Measurements from ENCODE around the gene ARAP2.

ARAP2 gene

DNA sequence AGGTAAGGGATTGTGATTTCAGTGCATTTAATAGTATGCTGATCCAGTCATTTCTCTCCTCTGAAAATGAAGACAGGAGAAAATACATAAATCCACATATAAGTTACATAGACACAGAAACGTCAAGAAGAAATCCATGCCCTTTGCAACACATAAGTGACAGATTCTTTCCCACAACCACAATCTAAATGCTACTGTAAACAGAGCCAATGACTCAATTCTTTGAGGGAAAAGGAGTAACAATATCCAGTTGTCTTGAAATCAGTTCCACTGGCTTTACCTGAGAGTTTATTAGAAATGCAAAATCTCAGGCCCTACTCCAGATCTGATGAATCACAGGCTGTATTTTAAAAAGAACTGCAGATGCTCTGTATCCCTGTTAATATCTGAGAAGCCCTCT is 66.4 kb downstream of the ARAP2 start:
- no peak for DNase-seq

DNA sequence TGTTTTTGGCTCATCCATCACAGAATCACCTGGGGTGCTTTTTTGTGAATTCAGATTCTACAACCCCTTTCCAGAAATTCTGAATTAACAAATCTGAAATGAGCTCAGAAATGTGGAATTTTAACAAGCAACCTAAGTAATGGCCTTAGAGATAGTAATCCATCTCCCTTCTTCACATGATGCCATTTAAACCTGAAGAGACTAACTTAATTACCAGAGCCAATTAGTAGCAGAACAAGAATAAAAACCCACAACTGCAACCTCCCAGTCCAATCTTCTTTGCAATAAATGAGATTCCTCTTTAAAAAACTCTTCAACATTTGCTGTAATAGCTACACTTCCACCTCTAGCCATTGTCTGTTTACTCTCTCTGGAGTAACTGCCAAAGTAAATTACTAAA is 69.7 kb downstream of the ARAP2 start:
- no peak for DNase-seq

- DNase-seq, result no peak
These were observed 70.4 kb downstream of the ARAP2 start for GRCh38 chr4:36173905-36174304.

DNA sequence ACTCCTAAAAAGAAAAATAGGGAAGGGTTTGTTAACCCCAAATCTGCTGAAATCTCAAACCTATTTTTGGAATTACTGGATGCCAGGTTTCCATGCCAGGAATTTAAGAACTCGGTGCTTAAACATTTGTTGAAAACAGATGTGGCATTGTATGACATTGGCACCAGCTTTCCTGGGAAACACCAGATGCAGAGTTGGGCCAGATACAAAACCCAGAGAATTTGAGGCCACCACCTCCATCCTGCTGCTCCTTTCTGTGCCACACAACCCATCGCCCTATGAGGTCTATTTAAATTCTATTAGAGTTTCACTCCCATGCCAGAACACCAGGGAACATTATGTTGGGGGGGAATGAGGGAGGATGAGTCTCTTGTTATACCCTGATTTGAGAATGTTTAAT is 71.7 kb downstream of the ARAP2 start:
- no peak for DNase-seq

GRCh38 chr4:36168127-36168878 is 76.0 kb downstream of the ARAP2 start:
- DNase-seq, result no peak

GRCh38 chr4:36165631-36166005 is 78.7 kb downstream of the ARAP2 start:
- no peak for DNase-seq

DNA sequence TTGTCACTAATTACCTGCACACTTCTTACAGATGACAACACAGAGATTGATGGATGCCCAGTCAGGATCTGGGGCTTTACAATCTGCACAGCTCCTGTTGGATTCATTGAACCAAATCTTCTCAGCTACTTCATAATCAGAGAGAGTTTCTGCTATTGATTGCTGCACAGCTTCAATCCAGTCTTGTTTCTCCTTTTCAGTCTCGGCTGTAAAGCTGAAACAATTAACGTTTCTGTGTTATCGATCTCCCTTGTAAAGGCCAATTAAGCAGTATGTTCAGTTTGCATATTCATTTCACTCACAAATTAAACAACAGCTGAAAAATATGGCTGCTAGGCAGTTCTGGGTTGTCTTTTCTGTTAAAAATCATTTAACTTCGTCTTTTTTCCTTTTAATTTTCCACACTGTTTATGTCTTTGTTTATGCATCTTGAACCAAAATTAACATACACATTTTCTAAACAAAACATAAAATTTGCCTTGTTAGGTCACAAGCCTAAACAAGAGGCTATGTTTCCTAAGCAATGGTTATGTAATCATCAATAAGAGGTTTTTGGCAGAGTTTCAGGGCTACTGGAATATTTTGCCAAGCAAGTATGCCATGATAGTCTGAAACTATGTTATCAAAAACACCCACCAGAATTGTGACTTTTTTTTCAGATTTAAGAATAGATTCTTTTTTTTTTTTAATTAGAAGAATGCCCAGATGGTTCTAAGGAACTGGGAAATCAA is 79.2 kb downstream of the ARAP2 start:
- peak; percentile 2 for DNase-seq

- DNase-seq, result no peak
These were observed 81.1 kb downstream of the ARAP2 start for GRCh38 chr4:36163198-36163597.

DNA sequence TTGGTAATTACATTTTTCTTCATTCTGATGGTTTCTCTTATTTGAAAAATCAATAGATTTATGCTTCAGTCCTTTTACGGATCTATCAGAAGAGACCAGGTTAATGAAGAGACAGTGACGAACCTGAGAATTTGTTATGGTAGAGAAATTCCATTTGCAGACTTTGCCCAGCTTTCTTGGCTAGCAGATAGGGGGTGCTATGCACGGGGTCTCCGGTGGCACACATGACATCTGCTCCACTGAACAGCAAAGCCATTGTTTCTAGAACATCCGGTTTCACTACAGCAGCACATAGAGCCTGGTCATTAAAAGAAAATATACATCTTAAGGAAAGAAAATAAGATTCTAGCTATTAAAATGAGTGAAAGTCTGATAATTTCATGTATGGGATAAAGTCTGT is 85.1 kb downstream of the ARAP2 start:
- no peak for DNase-seq

DNA sequence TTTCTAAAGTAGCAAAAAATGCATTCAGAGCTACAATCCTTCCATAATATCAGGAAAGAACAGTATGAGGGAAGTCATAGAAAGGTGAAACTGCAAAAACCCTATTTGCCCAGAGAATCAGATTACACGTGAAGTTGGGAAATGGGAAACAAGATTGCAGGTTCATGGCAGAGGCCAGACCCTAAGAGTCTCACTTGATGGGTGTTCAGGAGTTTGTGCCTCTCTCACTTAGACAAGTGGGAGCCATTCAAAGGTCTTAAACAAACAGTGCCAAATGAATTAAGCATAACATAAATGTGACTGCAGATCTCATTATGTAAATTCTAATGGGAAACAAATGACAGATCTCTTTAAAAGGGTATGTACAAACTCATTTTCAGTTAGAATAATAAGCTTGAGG is 91.6 kb downstream of the ARAP2 start:
- no peak for DNase-seq

DNA sequence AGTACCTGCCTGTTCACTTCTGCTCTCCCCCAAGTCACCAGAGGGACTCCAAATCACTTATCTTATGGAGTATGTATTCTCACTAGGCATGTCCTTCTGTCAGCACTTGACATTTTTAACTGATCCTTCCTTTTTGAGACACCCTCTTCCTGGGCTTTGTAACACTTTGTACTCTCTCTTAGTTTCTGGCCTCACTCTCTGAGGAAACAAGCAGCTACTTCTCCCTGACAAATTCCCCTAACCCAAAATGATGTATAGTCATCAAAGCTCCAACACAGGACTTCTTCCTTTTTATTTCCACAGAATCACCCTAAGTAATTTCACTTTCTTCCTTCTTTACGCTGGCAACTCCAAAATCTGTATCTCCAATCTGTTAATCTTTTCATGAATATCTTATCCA is 101.8 kb downstream of the ARAP2 start:
- no peak for DNase-seq

- DNase-seq, result no peak
These were observed 103.1 kb downstream of the ARAP2 start for GRCh38 chr4:36141186-36141585.

GRCh38 chr4:36140421-36140820 is 103.9 kb downstream of the ARAP2 start:
- no peak for DNase-seq

- DNase-seq, result no peak
These were observed 106.1 kb downstream of the ARAP2 start for GRCh38 chr4:36138220-36138619.

DNA sequence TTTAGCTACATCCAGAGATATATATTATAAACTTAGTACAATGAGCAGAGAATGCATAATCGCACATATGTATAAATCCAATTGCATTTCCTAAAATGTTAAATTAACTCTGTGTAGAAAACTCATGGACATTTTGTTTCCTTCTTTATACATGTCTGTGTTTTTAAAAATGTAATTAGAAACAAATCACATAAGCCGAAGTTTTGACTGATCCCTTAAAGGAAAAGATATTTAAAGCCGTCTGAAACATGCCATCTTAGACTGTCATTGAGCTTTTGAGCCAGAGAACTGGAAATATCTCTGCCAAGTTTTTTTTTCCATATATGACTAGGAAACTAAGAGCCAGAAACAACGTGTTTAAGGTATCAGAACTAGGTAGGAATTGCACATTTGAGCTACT is 107.0 kb downstream of the ARAP2 start:
- no peak for DNase-seq

- no peak for DNase-seq
These were observed 110.7 kb downstream of the ARAP2 start for GRCh38 chr4:36133658-36134057.

DNA sequence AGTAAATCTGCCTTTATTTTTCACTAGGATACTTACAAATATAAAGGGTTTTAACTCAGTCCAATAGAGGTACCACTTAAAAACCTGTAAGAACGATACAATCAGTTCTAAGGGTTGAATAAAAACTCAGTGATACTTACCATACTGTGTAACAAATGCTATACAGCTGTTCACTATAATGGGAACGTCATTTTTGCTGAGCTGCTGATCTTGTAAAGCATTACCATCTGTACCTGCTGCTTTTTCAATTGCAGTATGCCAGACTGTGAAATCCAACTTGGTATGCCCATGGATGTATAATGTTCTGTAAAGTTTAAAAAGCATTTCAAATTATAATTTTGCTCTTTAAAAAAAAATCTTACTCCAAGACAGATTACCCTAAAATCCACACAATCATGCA is 111.2 kb downstream of the ARAP2 start:
- peak; percentile 22 for DNase-seq

GRCh38 chr4:36130641-36131040 is 113.7 kb downstream of the ARAP2 start:
- DNase-seq, result no peak

GRCh38 chr4:36128689-36129088 is 115.6 kb downstream of the ARAP2 start:
- DNase-seq, result no peak

DNA sequence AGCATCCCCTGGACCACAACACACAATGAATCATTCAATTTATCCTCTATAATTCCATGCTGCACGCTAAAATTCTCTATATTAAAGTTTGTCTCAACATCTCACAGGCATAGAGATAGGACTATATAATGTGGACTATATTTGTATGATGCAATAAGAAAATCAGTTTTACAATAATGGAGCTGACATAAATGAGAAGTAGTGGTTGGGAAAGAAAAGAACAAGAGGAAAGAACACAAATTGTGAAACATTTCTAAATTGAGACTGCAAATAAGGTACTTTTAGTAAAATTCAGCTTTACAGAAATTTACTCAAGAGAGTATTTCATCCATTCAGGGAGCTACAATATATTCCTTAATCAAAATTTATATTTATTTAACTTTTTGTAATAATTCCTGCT is 120.4 kb downstream of the ARAP2 start:
- DNase-seq, result no peak

- no peak for DNase-seq
These were observed 129.0 kb downstream of the ARAP2 start for GRCh38 chr4:36115312-36115711.

DNA sequence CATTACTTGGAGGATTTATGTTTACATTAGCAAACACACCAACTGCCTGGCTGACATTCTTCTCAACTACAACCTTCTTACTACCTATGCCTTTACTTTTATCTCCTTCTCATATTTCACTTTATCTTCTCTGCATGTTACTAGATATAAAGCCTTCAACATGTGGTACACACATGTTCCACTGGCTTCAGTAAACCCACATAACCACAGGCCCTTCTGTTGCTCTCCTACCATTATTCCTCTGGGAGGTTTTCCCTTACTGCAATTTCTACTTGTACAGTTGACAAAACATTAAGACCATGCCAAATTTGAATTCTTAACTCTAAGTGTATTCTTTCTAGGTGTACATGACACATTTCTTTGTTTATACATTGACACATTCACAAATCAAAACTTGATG is 133.1 kb downstream of the ARAP2 start:
- DNase-seq, result peak; percentile 61

- DNase-seq, result no peak
These were observed 144.8 kb downstream of the ARAP2 start for GRCh38 chr4:36099509-36099908.

- no peak for DNase-seq
These were observed 149.3 kb downstream of the ARAP2 start for GRCh38 chr4:36094995-36095394.

GRCh38 chr4:36091997-36092396 is 152.3 kb downstream of the ARAP2 start:
- no peak for DNase-seq
